ENCODE measurements around the gene RNPEP. TPM values are rescaled to one million over a fixed set of nuclear protein-coding genes. Genes with fewer than 3 reads are reported as not detected.

RNPEP gene
- total and polyA plus RNA-seq, 2 of the 13 experiments (the other 11 are each of a cell fraction or from before 2014, with no cell fraction given): 20.6 to 38.4 TPM

GRCh38 chr1:202010180-202011015, 27.9 kb downstream of the RNPEP start, which contains the start of gene ELF3 (continued):
- TF ChIP-seq HMGXB4 (CRISPR knock-in tag; IDR thresholded peaks at IDR 0.05; ENCODE audit: borderline replicate concordance in 1 of 2, low read depth in 1 of 2): no peak; a peak in 1 of 4 replicates
- TF ChIP-seq ZNF784 (CRISPR knock-in tag; IDR thresholded peaks at IDR 0.05; ENCODE audit: borderline replicate concordance): peak; percentile 28; the same call in 1 of the 2 replicates
- no peak for TF ChIP-seq GATAD1 (CRISPR knock-in tag; IDR thresholded peaks at IDR 0.05)
- TF ChIP-seq MED13 (CRISPR knock-in tag; IDR thresholded peaks at IDR 0.05): no peak
- no peak for TF ChIP-seq PREB (CRISPR knock-in tag; IDR thresholded peaks at IDR 0.05)
- TF ChIP-seq PITX1 (CRISPR knock-in tag; IDR thresholded peaks at IDR 0.05): peak; percentile 73; the same call in 1 of the 2 replicates
- TF ChIP-seq ZFAT (CRISPR knock-in tag; conservative IDR thresholded peaks at IDR 0.05): no peak
- TF ChIP-seq RARA (CRISPR knock-in tag; IDR thresholded peaks at IDR 0.05): peak; percentile 13
- TF ChIP-seq LRRFIP1 (CRISPR knock-in tag; conservative IDR thresholded peaks at IDR 0.05): no peak
- TF ChIP-seq HNF1A (IDR thresholded peaks at IDR 0.05; ENCODE audit: low read depth): peak; percentile 92
- peak; percentile 98 for TF ChIP-seq HNF1A (CRISPR knock-in tag; IDR thresholded peaks at IDR 0.05; ENCODE audit: borderline replicate concordance)
- TF ChIP-seq HCFC1 (IDR thresholded peaks at IDR 0.05; ENCODE audit: low read depth, low read length): no peak
- TF ChIP-seq MEF2D (CRISPR knock-in tag; IDR thresholded peaks at IDR 0.05): peak; percentile 66
- TF ChIP-seq NFIB (CRISPR knock-in tag; IDR thresholded peaks at IDR 0.05; ENCODE audit: borderline replicate concordance): no peak
- TF ChIP-seq MZF1 (CRISPR knock-in tag; IDR thresholded peaks at IDR 0.05; ENCODE audit: borderline replicate concordance): 0 out of 2 replicates have a peak, but pooled peaks have one; percentile 55

Data from HepG2 (cell line).